Activated B cell treated with CpG ODN at 0.5 μM for 24 hours (primary cell): ENCODE results near the gene CPEB1. TPM values are rescaled to one million over a fixed set of nuclear protein-coding genes. Genes with fewer than 3 reads are reported as not detected.

Experiments used
- ATAC-seq: fragments of 200-7000 bp; cut with Tn5 transposase; one replicate; pipeline ENCODE4 v1.10.0; 2021; ENCODE audit warnings: low read depth, mild to moderate bottlenecking, moderate library complexity
- CTCF ChIA-PET: fragments of 350-600 bp; sonication (Branson Sonifier 250); formaldehyde crosslinking; loops from one replicate; lab custom pipeline; 2021; ENCODE audit warnings: antibody characterized with exemption; lab: Charles Lee
- POLR2A ChIA-PET: fragments of 350-600 bp; sonication (Branson Sonifier 250); formaldehyde crosslinking; loops from one replicate; lab custom pipeline; 2021; ENCODE audit warnings: antibody characterized with exemption; lab: Charles Lee
- DNase-seq: peaks from one replicate; pipeline ENCODE4 v3.0.0; 2022
- H3K27ac Mint-ChIP-seq: one replicate; pipeline ENCODE4 v1.8.0; 2020; ENCODE audit warnings: mixed read lengths
- H3K27me3 Mint-ChIP-seq: one replicate; pipeline ENCODE4 v1.8.0; 2021; ENCODE audit warnings: mixed read lengths
- H3K36me3 Mint-ChIP-seq: one replicate; pipeline ENCODE4 v1.8.0; 2021; ENCODE audit warnings: low read depth, mixed read lengths
- H3K4me1 Mint-ChIP-seq: one replicate; pipeline ENCODE4 v1.8.0; 2021; ENCODE audit warnings: mixed read lengths
- H3K4me3 Mint-ChIP-seq: one replicate; pipeline ENCODE4 v1.8.0; 2020; ENCODE audit warnings: mild to moderate bottlenecking, mixed read lengths
- H3K9me3 Mint-ChIP-seq: one replicate; pipeline ENCODE4 v1.8.0; 2020; ENCODE audit warnings: mixed read lengths
- intact Hi-C: fragments of 100-400 bp; cut with micrococcal nuclease; formaldehyde crosslinking; loops from one replicate; pipeline ENCODE4 v1.15.1; 2024
- total RNA-seq: library from RNA; stranded (reverse); gene quantifications from 2 replicates; pipeline ENCODE4 v1.2.3, GENCODE V29; 2022
- TF ChIP-seq, protein P1 (sequence below): fragments of 200-600 bp; IDR thresholded peaks from one replicate; pipeline ENCODE4 v1.8.0; 2022; ENCODE audit warnings: antibody characterized with exemption, mild to moderate bottlenecking

The CPEB1 gene
- total RNA-seq, 1 donor from 2014 or later, result not detected

DNA sequence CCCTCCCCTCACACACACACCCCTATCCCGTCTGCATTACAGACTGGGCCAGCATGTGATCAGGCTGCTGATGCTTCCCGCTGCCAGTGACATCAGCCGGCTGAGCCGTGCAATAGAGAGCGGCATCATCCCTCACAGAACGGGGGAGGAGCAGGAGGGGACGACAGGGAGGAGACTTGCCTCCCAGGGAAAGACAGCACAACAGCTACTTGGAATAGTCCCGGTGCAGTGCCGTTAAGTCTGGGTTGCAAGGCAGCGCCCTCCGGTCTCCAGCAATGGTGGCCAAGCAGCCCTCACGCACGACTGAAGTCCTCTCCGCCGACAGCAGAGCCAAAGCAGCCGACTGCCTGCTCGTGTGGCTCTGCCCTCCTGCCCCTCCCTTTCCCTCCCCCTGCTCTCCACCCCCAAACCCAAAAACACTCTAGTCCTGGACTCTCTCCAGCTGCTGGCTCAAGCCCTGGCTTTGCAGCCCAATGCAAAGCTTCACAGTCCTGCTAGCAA, 75.4 kb downstream of the CPEB1 start:
- TF ChIP-seq, protein P1, sequence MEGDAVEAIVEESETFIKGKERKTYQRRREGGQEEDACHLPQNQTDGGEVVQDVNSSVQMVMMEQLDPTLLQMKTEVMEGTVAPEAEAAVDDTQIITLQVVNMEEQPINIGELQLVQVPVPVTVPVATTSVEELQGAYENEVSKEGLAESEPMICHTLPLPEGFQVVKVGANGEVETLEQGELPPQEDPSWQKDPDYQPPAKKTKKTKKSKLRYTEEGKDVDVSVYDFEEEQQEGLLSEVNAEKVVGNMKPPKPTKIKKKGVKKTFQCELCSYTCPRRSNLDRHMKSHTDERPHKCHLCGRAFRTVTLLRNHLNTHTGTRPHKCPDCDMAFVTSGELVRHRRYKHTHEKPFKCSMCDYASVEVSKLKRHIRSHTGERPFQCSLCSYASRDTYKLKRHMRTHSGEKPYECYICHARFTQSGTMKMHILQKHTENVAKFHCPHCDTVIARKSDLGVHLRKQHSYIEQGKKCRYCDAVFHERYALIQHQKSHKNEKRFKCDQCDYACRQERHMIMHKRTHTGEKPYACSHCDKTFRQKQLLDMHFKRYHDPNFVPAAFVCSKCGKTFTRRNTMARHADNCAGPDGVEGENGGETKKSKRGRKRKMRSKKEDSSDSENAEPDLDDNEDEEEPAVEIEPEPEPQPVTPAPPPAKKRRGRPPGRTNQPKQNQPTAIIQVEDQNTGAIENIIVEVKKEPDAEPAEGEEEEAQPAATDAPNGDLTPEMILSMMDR, result no peak
- peaks cover 23% of the 10 kb centered on the region for H3K27me3 Mint-ChIP-seq
- no peak overlapping the region for H3K27ac Mint-ChIP-seq
- no peaks in the 10 kb centered on the region for H3K9me3 Mint-ChIP-seq
- ChIA-PET CTCF (no interaction called here), POLR2A (interaction anchor here (0.6 kb wide), 1 partner anchor 136 kb away, joined by 8 read pairs; no protein-coding TSS in a partner anchor)
- H3K4me1 Mint-ChIP-seq, result no peaks in the 10 kb centered on the region
- H3K36me3 Mint-ChIP-seq, result no peaks in the 10 kb centered on the region
- no peak overlapping the region for H3K4me3 Mint-ChIP-seq
- no peak for ATAC-seq
- no peak for DNase-seq
- intact Hi-C loops, result no loop called here

GRCh38 chr15:82570721-82571508, 76.2 kb downstream of the CPEB1 start:
- ATAC-seq (no peak), DNase-seq (no peak)
- intact Hi-C loops, result no loop called here
- Mint-ChIP-seq H3K27ac (no peak overlapping the region), H3K27me3 (peaks cover 23% of the 10 kb centered on the region), H3K9me3 (no peaks in the 10 kb centered on the region), H3K4me3 (no peak overlapping the region), H3K4me1 (no peaks in the 10 kb centered on the region), H3K36me3 (no peaks in the 10 kb centered on the region)
- CTCF ChIA-PET, result no interaction called here
- POLR2A ChIA-PET, result no interaction called here
- TF ChIP-seq, protein P1, result no peak

- DNase-seq (no peak), ATAC-seq (no peak)
- TF ChIP-seq, protein P1, result no peak
- intact Hi-C loops, result no loop called here
- ChIA-PET CTCF (no interaction called here), POLR2A (no interaction called here)
- Mint-ChIP-seq H3K27me3 (peaks cover 22% of the 10 kb centered on the region), H3K36me3 (no peaks in the 10 kb centered on the region), H3K9me3 (no peaks in the 10 kb centered on the region), H3K4me3 (no peak overlapping the region), H3K27ac (no peak overlapping the region), H3K4me1 (no peaks in the 10 kb centered on the region)
Measured at GRCh38 chr15:82569834-82570233, 77.3 kb downstream of the CPEB1 start.

DNA sequence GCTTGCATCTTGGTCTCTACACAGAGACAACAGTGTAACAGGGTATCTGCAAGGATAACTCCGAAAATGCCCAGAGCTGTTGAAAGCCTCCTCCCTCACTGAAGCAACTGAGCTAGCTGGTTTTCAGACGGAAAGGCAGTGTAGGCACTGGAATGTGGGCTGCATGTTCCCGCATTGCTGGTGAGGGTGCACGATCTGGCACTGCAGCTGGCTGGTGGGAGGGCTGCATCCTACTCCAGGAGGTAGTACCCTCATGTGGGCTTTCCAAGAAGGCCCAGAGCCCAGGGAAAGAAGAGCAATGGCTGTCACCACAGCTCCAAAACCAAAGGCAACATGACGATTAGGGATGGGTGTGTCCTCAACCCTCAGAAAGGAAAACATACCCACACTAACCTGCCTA, 78.2 kb downstream of the CPEB1 start:
- Mint-ChIP-seq H3K4me3 (no peak overlapping the region), H3K36me3 (no peaks in the 10 kb centered on the region), H3K4me1 (no peaks in the 10 kb centered on the region), H3K27me3 (peaks cover 22% of the 10 kb centered on the region), H3K27ac (no peak overlapping the region), H3K9me3 (no peaks in the 10 kb centered on the region)
- intact Hi-C loops, result no loop called here
- no peak for DNase-seq
- no peak for ATAC-seq
- POLR2A ChIA-PET, result no interaction called here
- CTCF ChIA-PET, result no interaction called here
- TF ChIP-seq, protein P1, result no peak

- Mint-ChIP-seq H3K4me3 (no peak overlapping the region), H3K9me3 (no peaks in the 10 kb centered on the region), H3K36me3 (no peaks in the 10 kb centered on the region), H3K27me3 (peaks cover 17% of the 10 kb centered on the region), H3K27ac (no peak overlapping the region), H3K4me1 (no peaks in the 10 kb centered on the region)
- DNase-seq (no peak), ATAC-seq (no peak)
- intact Hi-C loops, result no loop called here
- TF ChIP-seq, protein P1, result no peak
- ChIA-PET POLR2A (no interaction called here), CTCF (no interaction called here)
Measured at GRCh38 chr15:82567661-82568060, 79.5 kb downstream of the CPEB1 start.
